Epithelial cell of esophagus (primary cell): ENCODE data around the gene TLN1.

Source experiments
- DNase-seq: peaks from one replicate; pipeline ENCODE4 v3.0.0; 2010; ENCODE audit warnings: low read depth
- H3K4me3 ChIP-seq: 2 replicates; pipeline ENCODE4 v1.5.1; 2011; ENCODE audit warnings: mild to moderate bottlenecking, low read length, control low read depth
- CTCF ChIP-seq: IDR thresholded peaks from 2 replicates; pipeline ENCODE4 v1.5.1; 2011; ENCODE audit warnings: low read depth, mild to moderate bottlenecking, low read length, control low read depth, inconsistent platforms; ENCODE audit not compliant: insufficient read depth; ENCODE audit errors: missing control alignments

Gene TLN1

GRCh38 chr9:35756275-35757225 lies 24.6 kb upstream of the TLN1 start:
- H3K4me3 ChIP-seq, result peak overlapping the region; percentile 64
- DNase-seq, result peak; percentile 56
- TF ChIP-seq CTCF, result peak; percentile 73

- DNase-seq, result no peak
- H3K4me3 ChIP-seq, result no peak overlapping the region
These were observed 23.1 kb upstream of the TLN1 start for GRCh38 chr9:35755071-35755470.

GRCh38 chr9:35754264-35754663 lies 22.3 kb upstream of the TLN1 start, which contains the start of gene MSMP:
Gene MSMP, minus strand, starts transcription at chr9:35754276. Its CDS starts 147 bp downstream, at chr9:35754129.
- TF ChIP-seq CTCF, result no peak
- no peak for DNase-seq
- no peak within 1 kb of the TSS for H3K4me3 ChIP-seq

More at GRCh38 chr9:35755071-35755470, 23.1 kb upstream of the TLN1 start:
- no peak for TF ChIP-seq CTCF

GRCh38 chr9:35753466-35753865 lies 21.5 kb upstream of the TLN1 start:
- H3K4me3 ChIP-seq, result no peak overlapping the region
- no peak for DNase-seq
- TF ChIP-seq CTCF, result no peak

- DNase-seq, result no peak
- no peak for TF ChIP-seq CTCF
- peak overlapping the region; percentile 80 for H3K4me3 ChIP-seq
These were observed 18.2 kb upstream of the TLN1 start for GRCh38 chr9:35750256-35750531.

- peak overlapping the region; percentile 80 for H3K4me3 ChIP-seq
- DNase-seq, result peak; percentile 40
- no peak for TF ChIP-seq CTCF
These were observed 17.7 kb upstream of the TLN1 start for GRCh38 chr9:35749515-35750255.
